ENCODE measurements around the gene SLC9A9. TPM values are rescaled to one million over a fixed set of nuclear protein-coding genes. Genes with fewer than 3 reads are reported as not detected.

Gene SLC9A9
- total and polyA plus RNA-seq, 9 of the 15 experiments (the other 6 are each of a cell fraction or from before 2014, with no cell fraction given), result 0.03 to 0.13 TPM; not detected in 7

GRCh38 chr3:143366672-143367071 is 481.6 kb downstream of the SLC9A9 start (continued):
- TF ChIP-seq, protein P1, sequence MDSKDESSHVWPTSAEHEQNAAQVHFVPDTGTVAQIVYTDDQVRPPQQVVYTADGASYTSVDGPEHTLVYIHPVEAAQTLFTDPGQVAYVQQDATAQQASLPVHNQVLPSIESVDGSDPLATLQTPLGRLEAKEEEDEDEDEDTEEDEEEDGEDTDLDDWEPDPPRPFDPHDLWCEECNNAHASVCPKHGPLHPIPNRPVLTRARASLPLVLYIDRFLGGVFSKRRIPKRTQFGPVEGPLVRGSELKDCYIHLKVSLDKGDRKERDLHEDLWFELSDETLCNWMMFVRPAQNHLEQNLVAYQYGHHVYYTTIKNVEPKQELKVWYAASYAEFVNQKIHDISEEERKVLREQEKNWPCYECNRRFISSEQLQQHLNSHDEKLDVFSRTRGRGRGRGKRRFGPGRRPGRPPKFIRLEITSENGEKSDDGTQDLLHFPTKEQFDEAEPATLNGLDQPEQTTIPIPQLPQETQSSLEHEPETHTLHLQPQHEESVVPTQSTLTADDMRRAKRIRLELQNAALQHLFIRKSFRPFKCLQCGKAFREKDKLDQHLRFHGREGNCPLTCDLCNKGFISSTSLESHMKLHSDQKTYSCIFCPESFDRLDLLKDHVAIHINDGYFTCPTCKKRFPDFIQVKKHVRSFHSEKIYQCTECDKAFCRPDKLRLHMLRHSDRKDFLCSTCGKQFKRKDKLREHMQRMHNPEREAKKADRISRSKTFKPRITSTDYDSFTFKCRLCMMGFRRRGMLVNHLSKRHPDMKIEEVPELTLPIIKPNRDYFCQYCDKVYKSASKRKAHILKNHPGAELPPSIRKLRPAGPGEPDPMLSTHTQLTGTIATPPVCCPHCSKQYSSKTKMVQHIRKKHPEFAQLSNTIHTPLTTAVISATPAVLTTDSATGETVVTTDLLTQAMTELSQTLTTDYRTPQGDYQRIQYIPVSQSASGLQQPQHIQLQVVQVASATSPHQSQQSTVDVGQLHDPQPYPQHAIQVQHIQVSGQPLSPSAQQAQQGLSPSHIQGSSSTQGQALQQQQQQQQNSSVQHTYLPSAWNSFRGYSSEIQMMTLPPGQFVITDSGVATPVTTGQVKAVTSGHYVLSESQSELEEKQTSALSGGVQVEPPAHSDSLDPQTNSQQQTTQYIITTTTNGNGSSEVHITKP (IDR thresholded peaks at IDR 0.05; ENCODE audit: partially characterized antibody), result peak; percentile 73
- TF ChIP-seq SPI1 (IDR thresholded peaks at IDR 0.05; ENCODE audit: borderline replicate concordance, low read depth, low read length) (peak; percentile 46; the same call in 1 of the 2 replicates), EP300 (IDR thresholded peaks at IDR 0.05; ENCODE audit: low read length) (0 out of 2 replicates have a peak, but pooled peaks have one; percentile 28), ADNP (tag; IDR thresholded peaks at IDR 0.05) (peak; percentile 72), ARID1B (IDR thresholded peaks at IDR 0.05) (peak; percentile 48), MAZ (CRISPR knock-in tag; conservative IDR thresholded peaks at IDR 0.05 in 1 of 2, IDR thresholded peaks at IDR 0.05 in 1 of 2) (no peak), MYBL2 (IDR thresholded peaks at IDR 0.05; ENCODE audit: low read depth) (no peak), MYBL2 (CRISPR knock-in tag; IDR thresholded peaks at IDR 0.05; ENCODE audit: borderline replicate concordance) (no peak), ZNF76 (CRISPR knock-in tag; IDR thresholded peaks at IDR 0.05; ENCODE audit: borderline replicate concordance) (no peak), GTF2F1 (IDR thresholded peaks at IDR 0.05; ENCODE audit: low read depth, low read length) (no peak), EGR1 (conservative IDR thresholded peaks at IDR 0.05) (no peak), OTX1 (CRISPR knock-in tag; IDR thresholded peaks at IDR 0.05) (no peak), SMARCE1 (IDR thresholded peaks at IDR 0.05) (peak; percentile 46; the same call in 1 of the 2 replicates), ZNF644 (tag; IDR thresholded peaks at IDR 0.05; ENCODE audit: low read depth) (no peak), ZNF639 (CRISPR knock-in tag; conservative IDR thresholded peaks at IDR 0.05 in 1 of 2, IDR thresholded peaks at IDR 0.05 in 1 of 2) (no peak), DPF2 (IDR thresholded peaks at IDR 0.05) (peak; percentile 47; the same call in 1 of the 2 replicates)
